Measurements from ENCODE around the gene LGALS3BP. TPM values are rescaled to one million over a fixed set of nuclear protein-coding genes. Genes with fewer than 3 reads are reported as not detected.

The LGALS3BP gene
- total and polyA plus RNA-seq, 4 donors, result 66.0 to 224 (median 79.2) TPM

DNA sequence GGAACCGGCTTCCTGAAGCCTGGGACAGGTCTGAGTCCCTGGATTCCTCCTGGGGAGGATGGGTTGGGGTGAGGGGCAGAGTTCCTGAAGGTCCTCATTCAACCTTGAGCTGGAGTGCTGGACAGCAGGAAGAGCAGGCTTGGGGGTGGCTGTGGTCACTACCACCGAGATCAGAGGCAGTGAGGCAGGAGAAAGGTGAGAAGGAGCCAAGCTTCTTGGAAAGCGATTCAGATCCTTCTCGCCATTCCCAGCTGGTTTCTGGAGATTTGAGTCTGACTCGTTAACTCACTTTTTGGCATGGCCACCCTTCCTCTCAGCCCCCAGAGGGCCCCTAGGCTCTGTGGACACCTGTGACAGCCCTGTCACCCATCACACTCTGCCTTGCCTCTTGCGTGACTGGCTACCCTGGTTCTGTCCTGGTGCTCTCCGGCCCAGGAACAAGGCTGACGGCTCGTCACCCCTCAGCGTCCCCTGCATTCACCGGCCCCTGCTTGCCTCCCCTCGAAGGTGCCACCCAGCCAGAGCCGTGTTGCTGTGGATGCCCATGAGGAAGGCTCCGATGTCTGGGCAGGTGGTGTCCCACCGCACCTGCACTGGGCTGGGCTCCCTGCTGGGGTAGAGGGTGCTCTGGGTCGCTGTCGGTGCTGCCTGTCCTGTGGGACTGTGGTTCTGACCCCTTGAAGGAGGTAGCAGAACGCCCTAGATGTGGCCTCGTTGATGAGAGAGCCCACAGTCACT is 44.9 kb downstream of the LGALS3BP start:
- H3K36me3 ChIP-seq (ENCODE audit: control insufficient read depth in 4 of 4, insufficient read depth in 3 of 4, low read depth in 1 of 4, low read length in 3 of 4), result no peaks in the 10 kb centered on the region
- no peaks in the 10 kb centered on the region for H3K9me3 ChIP-seq (ENCODE audit: control insufficient read depth in 4 of 4, low read length in 3 of 4)
- H3K27me3 ChIP-seq (ENCODE audit: control insufficient read depth in 4 of 4, insufficient read depth in 4 of 4, low read length in 3 of 4), result no peaks in the 10 kb centered on the region
- peak overlapping the region; percentile 61 to 81 for H3K27ac ChIP-seq (ENCODE audit: low read depth in 1 of 2, low read length in 2 of 2)
- TF ChIP-seq TAF1 (conservative IDR thresholded peaks at IDR 0.05) (no peak), HNF4A (conservative IDR thresholded peaks at IDR 0.05) (no peak), NR2F2 (IDR thresholded peaks at IDR 0.05) (no peak), REST (IDR thresholded peaks at IDR 0.05) (no peak), HNF4G (IDR thresholded peaks at IDR 0.05) (no peak), EGR1 (IDR thresholded peaks at IDR 0.05; ENCODE audit: low read depth in 2 of 2) (no peak), FOXA2 (IDR thresholded peaks at IDR 0.05) (no peak), ZBTB33 (IDR thresholded peaks at IDR 0.05) (no peak), JUND (IDR thresholded peaks at IDR 0.05) (no peak), RXRA (IDR thresholded peaks at IDR 0.05) (no peak), ATF3 (IDR thresholded peaks at IDR 0.05) (no peak), RAD21 (IDR thresholded peaks at IDR 0.05) (no peak)
- TF ChIP-seq, protein P1, sequence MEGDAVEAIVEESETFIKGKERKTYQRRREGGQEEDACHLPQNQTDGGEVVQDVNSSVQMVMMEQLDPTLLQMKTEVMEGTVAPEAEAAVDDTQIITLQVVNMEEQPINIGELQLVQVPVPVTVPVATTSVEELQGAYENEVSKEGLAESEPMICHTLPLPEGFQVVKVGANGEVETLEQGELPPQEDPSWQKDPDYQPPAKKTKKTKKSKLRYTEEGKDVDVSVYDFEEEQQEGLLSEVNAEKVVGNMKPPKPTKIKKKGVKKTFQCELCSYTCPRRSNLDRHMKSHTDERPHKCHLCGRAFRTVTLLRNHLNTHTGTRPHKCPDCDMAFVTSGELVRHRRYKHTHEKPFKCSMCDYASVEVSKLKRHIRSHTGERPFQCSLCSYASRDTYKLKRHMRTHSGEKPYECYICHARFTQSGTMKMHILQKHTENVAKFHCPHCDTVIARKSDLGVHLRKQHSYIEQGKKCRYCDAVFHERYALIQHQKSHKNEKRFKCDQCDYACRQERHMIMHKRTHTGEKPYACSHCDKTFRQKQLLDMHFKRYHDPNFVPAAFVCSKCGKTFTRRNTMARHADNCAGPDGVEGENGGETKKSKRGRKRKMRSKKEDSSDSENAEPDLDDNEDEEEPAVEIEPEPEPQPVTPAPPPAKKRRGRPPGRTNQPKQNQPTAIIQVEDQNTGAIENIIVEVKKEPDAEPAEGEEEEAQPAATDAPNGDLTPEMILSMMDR (IDR thresholded peaks at IDR 0.05; ENCODE audit: low read depth, low read length, missing input control), result no peak
- no peak overlapping the region for H3K9ac ChIP-seq (ENCODE audit: low read depth in 1 of 2, low read length in 2 of 2)
- H3K4me3 ChIP-seq (ENCODE audit: low read depth in 1 of 3, low read length in 3 of 3), result no peak overlapping the region
- no peak for DNase-seq (ENCODE audit: low spot score)
- H3K4me1 ChIP-seq (ENCODE audit: control insufficient read depth in 4 of 4, insufficient read depth in 4 of 4, low read length in 3 of 4), result peaks cover 0 to 4% (median 1%) of the 10 kb centered on the region in 4 donors
- WGBS, result 82% methylated on average over 19 of the region's 19 CpGs

GRCh38 chr17:78933959-78934568 is 45.7 kb downstream of the LGALS3BP start:
- peak overlapping the region; percentile 61 to 81 for H3K27ac ChIP-seq (ENCODE audit: low read depth in 1 of 2, low read length in 2 of 2)
- DNase-seq (ENCODE audit: low spot score), result no peak
- H3K9ac ChIP-seq (ENCODE audit: low read depth in 1 of 2, low read length in 2 of 2), result no peak overlapping the region
- H3K4me3 ChIP-seq (ENCODE audit: low read depth in 1 of 3, low read length in 3 of 3), result no peak overlapping the region
- peaks cover 0 to 4% (median 1%) of the 10 kb centered on the region in 4 donors for H3K4me1 ChIP-seq (ENCODE audit: control insufficient read depth in 4 of 4, insufficient read depth in 4 of 4, low read length in 3 of 4)
- no peaks in the 10 kb centered on the region for H3K36me3 ChIP-seq (ENCODE audit: control insufficient read depth in 4 of 4, insufficient read depth in 3 of 4, low read depth in 1 of 4, low read length in 3 of 4)
- H3K9me3 ChIP-seq (ENCODE audit: control insufficient read depth in 4 of 4, low read length in 3 of 4), result no peaks in the 10 kb centered on the region
- TF ChIP-seq, protein P1 (IDR thresholded peaks at IDR 0.05; ENCODE audit: low read depth, low read length, missing input control), result no peak
- TF ChIP-seq JUND (IDR thresholded peaks at IDR 0.05), result peak in 1 of 2 donors; percentile 27
- TF ChIP-seq HNF4G (IDR thresholded peaks at IDR 0.05), result no peak
- TF ChIP-seq MAX (IDR thresholded peaks at IDR 0.05), result no peak
- TF ChIP-seq TAF1 (conservative IDR thresholded peaks at IDR 0.05), result no peak
- no peak for TF ChIP-seq ATF3 (IDR thresholded peaks at IDR 0.05)
- H3K27me3 ChIP-seq (ENCODE audit: control insufficient read depth in 4 of 4, insufficient read depth in 4 of 4, low read length in 3 of 4), result no peaks in the 10 kb centered on the region
- WGBS, result 33% methylated on average over 16 of the region's 16 CpGs
